ACC112 (cell line): ENCODE measurements around the gene RPS6KA3.
"Not testable (repeated sequence)": the region's sequence is repeated elsewhere in the genome, so short reads cannot be mapped to it uniquely, and the experiment has no call there.

Experiments
- H2AFZ ChIP-seq: fragments of 200-600 bp; sonication (generic); one replicate; pipeline ENCODE4 v1.6.0; 2017; ENCODE audit warnings: antibody characterized with exemption, low read length; ENCODE audit not compliant: unreplicated experiment
- H3K27ac ChIP-seq: fragments of 200-600 bp; sonication (generic); 2 replicates; pipeline ENCODE4 v1.5.1; 2014; ENCODE audit warnings: low read depth, mild to moderate bottlenecking, antibody characterized with exemption, low read length, moderate library complexity
- H3K27me3 ChIP-seq: fragments of 200-600 bp; sonication (generic); 2 replicates; pipeline ENCODE4 v1.6.1; 2014; ENCODE audit warnings: mild to moderate bottlenecking, antibody characterized with exemption, low read length, moderate library complexity, mixed read lengths; ENCODE audit not compliant: insufficient read depth
- H3K36me3 ChIP-seq: fragments of 200-600 bp; sonication (generic); 2 replicates; pipeline ENCODE4 v1.6.1; 2016; ENCODE audit warnings: mild to moderate bottlenecking, antibody characterized with exemption, low read length, moderate library complexity, mixed read lengths; ENCODE audit not compliant: insufficient read depth
- H3K4me1 ChIP-seq: fragments of 200-600 bp; sonication (generic); one replicate; pipeline ENCODE4 v1.6.1; 2016; ENCODE audit warnings: low read length, mixed read lengths; ENCODE audit not compliant: insufficient read depth, unreplicated experiment, control insufficient read depth
- H3K4me3 ChIP-seq: fragments of 200-600 bp; sonication (generic); 2 replicates; pipeline ENCODE4 v1.5.1; 2014; ENCODE audit warnings: mild to moderate bottlenecking, low read depth, low read length
- H3K79me2 ChIP-seq: fragments of 200-600 bp; sonication (generic); one replicate; pipeline ENCODE4 v1.6.0; 2016; ENCODE audit warnings: low read length; ENCODE audit not compliant: control insufficient read depth, unreplicated experiment, insufficient read depth

RPS6KA3 gene

DNA sequence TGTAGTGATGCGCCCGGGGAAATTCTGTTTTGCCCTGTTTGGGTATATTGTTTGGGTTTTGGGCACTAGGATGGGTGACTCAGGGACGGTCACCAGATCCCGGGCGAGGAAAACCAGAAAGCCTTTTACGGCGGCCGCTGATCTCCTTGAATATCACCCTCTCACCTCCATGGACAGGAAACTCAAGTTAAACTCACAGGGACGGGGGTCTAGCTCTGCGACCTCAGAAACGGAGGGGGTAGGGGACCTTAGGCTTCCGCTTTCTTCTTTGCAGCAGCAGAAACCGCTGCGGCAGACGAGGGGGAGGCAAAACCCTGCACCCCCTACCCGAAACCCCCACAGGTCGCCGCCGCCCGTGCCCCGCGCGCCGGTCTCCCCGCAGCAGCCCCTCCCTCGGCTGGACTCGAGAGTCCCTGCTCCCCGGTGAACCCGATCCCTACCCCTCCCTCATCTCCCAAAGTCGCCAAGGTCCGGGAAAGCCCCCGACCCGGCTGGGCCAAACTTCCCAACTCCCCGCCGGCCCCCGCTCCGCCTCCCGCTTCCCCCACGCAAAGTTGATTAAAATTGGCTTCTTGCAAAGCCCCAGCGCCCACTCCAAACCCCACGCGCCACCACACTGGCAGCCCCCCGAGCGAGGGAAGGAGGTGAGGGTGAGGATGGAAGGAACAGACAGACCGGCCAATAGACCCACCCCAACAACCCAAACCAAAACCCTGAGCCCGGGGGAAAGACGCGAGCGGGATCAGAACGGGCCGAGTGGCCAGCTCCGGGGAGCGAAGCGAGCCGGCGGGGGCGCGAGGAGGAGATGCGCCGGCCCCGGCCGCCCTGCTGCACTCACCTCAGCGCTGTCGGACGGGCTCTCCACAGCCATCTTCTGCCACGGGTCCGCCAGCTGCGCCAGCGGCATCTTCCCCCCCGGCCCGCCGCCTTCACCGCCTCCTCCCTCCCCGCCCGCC lies 705 bp downstream of the RPS6KA3 start:
- Histone ChIP-seq H2AFZ (peak overlapping the region; percentile 72), H3K27ac (peak overlapping the region; percentile 92), H3K79me2 (peaks cover 51% of the 10 kb centered on the region), H3K4me1 (peaks cover 36% of the 10 kb centered on the region), H3K36me3 (no peaks in the 10 kb centered on the region), H3K27me3 (no peaks in the 10 kb centered on the region), H3K4me3 (peak overlapping the region; percentile 83)

GRCh38 chrX:20265221-20265725 lies 1.4 kb downstream of the RPS6KA3 start:
- Histone ChIP-seq H3K27me3 (no peaks in the 10 kb centered on the region), H3K79me2 (peaks cover 58% of the 10 kb centered on the region), H3K36me3 (no peaks in the 10 kb centered on the region), H3K4me3 (peak overlapping the region; percentile 83), H2AFZ (peak overlapping the region; percentile 72), H3K4me1 (peaks cover 36% of the 10 kb centered on the region), H3K27ac (peak overlapping the region; percentile 92)

DNA sequence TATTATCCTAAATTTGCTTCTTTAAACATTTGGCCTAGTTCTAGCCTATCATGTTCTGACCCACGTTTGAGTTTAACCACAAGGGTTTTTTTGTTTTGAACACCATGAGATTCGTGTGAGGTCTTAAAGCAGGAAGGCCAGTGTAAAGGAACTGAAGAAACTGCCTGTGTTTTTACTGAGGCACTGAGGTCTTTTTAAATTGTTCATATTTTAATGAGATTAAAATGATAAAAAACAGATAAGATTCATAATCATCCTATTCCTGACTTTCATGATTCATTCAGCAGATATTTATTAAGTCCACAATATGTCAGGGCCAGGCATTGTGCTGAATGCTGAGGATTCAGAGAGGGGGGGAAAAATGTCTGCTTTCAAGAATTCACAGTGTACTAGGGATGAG lies 3.2 kb downstream of the RPS6KA3 start:
- Histone ChIP-seq H3K79me2 (peaks cover 74% of the 10 kb centered on the region), H3K4me1 (peaks cover 40% of the 10 kb centered on the region), H2AFZ (no peak overlapping the region), H3K27me3 (no peaks in the 10 kb centered on the region), H3K4me3 (peak overlapping the region; percentile 83), H3K27ac (peak overlapping the region; percentile 92), H3K36me3 (no peaks in the 10 kb centered on the region)

DNA sequence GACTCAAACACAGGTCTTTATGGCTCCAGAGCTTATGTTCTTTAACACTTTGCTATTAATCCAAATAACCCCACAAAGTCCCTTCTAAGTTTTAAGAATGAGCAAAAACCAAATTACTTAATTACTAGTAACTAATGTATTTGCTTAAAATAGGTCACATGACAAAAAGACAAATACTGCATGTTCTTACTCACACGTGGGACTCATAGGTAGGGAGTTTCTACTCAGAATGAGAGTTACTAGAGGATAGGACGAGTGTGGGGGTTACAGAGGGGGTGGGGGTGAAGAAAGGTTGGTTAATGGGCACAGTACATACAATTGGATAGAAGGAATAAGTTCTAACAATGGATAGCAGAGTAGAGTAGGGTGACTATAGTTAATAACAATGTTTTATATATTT lies 5.8 kb downstream of the RPS6KA3 start:
- Histone ChIP-seq H3K36me3 (no peaks in the 10 kb centered on the region), H3K27ac (no peak overlapping the region), H3K27me3 (no peaks in the 10 kb centered on the region), H2AFZ (no peak overlapping the region), H3K4me1 (peaks cover 40% of the 10 kb centered on the region), H3K4me3 (no peak overlapping the region), H3K79me2 (peaks cover 88% of the 10 kb centered on the region)

- peaks cover 67% of the 10 kb centered on the region for H3K79me2 ChIP-seq
- no peaks in the 10 kb centered on the region for H3K36me3 ChIP-seq
- peak overlapping the region; percentile 16; the same call in 1 of the 2 replicates for H3K27ac ChIP-seq
- H3K4me3 ChIP-seq, result no peak overlapping the region
- H2AFZ ChIP-seq, result no peak overlapping the region
- peaks cover 20% of the 10 kb centered on the region for H3K4me1 ChIP-seq
- H3K27me3 ChIP-seq, result no peaks in the 10 kb centered on the region
Measured at GRCh38 chrX:20254712-20255299, 11.9 kb downstream of the RPS6KA3 start.

DNA sequence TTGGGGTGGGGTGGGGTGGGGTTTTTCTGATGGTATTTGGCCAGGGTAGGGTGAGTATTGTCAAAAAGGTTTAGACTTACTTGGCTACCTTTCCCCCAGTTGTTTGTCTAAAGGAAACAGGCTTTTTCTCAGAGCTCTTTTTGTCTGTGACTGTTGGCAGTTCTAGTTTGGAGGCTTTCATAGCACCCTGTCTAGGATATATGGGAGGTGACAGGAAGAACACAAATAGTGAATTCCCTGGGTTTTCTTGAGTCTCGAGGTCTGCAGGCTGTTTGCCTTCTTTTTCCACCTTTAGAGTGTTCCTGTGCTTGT lies 13.5 kb downstream of the RPS6KA3 start:
- Histone ChIP-seq H3K4me1 (peaks cover 16% of the 10 kb centered on the region), H3K27ac (no peak overlapping the region), H3K27me3 (no peaks in the 10 kb centered on the region), H3K4me3 (no peak overlapping the region), H3K36me3 (no peaks in the 10 kb centered on the region; the same call in 1 of the 2 replicates), H3K79me2 (peaks cover 53% of the 10 kb centered on the region), H2AFZ (no peak overlapping the region)

- Histone ChIP-seq H3K36me3 (no peaks in the 10 kb centered on the region; the same call in 1 of the 2 replicates), H3K79me2 (peaks cover 49% of the 10 kb centered on the region), H3K4me1 (peaks cover 16% of the 10 kb centered on the region)
Measured at GRCh38 chrX:20252381-20253231, 14.1 kb downstream of the RPS6KA3 start.

DNA sequence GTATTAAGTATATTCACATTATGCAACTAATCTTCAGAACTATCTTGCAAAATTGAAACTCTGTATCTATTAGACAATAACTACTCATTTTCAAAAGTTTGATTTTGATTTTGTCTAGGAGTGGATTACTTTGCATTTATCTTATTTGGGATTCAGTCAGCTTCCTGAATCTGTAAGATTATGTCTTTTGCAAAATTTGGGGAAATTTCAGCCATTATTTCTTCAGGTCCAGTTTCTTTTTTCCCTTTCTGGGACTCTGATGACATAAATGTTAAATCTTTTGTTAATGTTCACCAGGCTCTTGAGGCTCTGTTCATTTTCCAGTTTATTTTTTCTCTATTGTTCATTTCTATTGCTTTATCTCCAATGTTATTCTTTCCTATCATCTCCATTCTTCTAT lies 15.0 kb downstream of the RPS6KA3 start:
- Histone ChIP-seq H3K36me3 (no peaks in the 10 kb centered on the region; the same call in 1 of the 2 replicates), H3K4me3 (no peak overlapping the region), H3K4me1 (peaks cover 16% of the 10 kb centered on the region), H3K27me3 (no peaks in the 10 kb centered on the region), H3K79me2 (peaks cover 47% of the 10 kb centered on the region), H3K27ac (no peak overlapping the region), H2AFZ (no peak overlapping the region)

More at GRCh38 chrX:20252381-20253231, 14.1 kb downstream of the RPS6KA3 start:
- Histone ChIP-seq H3K27me3 (no peaks in the 10 kb centered on the region), H2AFZ (no peak overlapping the region), H3K27ac (no peak overlapping the region), H3K4me3 (no peak overlapping the region)

DNA sequence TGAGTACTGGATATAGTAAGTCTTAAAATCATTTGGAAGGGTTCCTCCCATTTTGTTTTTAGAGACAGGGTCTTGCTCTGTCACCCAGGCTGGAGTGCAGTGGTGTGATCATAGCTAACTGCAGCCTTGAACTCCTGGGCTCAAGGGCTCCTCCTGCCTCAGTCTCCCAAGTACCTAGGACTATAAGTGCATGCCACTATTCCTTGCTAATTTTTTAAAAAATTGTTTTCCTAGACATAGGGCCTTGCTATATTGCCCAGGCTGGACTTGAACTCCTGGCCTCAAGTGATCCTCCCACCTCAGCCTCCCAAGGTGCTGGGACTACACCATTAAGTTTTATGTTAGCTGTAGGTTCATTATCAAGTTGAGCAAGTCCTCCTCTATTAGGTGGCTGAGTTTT lies 16.6 kb downstream of the RPS6KA3 start:
- H3K36me3 ChIP-seq, H2AFZ ChIP-seq, H3K4me3 ChIP-seq, H3K27me3 ChIP-seq, H3K27ac ChIP-seq: not testable (repeated sequence)
- Histone ChIP-seq H3K79me2 (peaks cover 49% of the 10 kb centered on the region), H3K4me1 (peaks cover 15% of the 10 kb centered on the region)

GRCh38 chrX:20248592-20249192 lies 18.0 kb downstream of the RPS6KA3 start:
- no peaks in the 10 kb centered on the region for H3K27me3 ChIP-seq
- H2AFZ ChIP-seq, result no peak overlapping the region
- H3K36me3 ChIP-seq, result no peaks in the 10 kb centered on the region; the same call in 1 of the 2 replicates
- H3K79me2 ChIP-seq, result peaks cover 45% of the 10 kb centered on the region
- H3K4me3 ChIP-seq, result no peak overlapping the region
- no peak overlapping the region for H3K27ac ChIP-seq
- peaks cover 5% of the 10 kb centered on the region for H3K4me1 ChIP-seq
